NCI-H1436 (cell line): ENCODE measurements around the gene MAP4K1.
"Not testable (repeated sequence)": the region's sequence is repeated elsewhere in the genome, so short reads cannot be mapped to it uniquely, and the experiment has no call there.

Experiments
- DNase-seq: peaks from one replicate; lab custom pipeline; 2025; lab: John Stamatoyannopoulos, UW

The MAP4K1 gene

DNA sequence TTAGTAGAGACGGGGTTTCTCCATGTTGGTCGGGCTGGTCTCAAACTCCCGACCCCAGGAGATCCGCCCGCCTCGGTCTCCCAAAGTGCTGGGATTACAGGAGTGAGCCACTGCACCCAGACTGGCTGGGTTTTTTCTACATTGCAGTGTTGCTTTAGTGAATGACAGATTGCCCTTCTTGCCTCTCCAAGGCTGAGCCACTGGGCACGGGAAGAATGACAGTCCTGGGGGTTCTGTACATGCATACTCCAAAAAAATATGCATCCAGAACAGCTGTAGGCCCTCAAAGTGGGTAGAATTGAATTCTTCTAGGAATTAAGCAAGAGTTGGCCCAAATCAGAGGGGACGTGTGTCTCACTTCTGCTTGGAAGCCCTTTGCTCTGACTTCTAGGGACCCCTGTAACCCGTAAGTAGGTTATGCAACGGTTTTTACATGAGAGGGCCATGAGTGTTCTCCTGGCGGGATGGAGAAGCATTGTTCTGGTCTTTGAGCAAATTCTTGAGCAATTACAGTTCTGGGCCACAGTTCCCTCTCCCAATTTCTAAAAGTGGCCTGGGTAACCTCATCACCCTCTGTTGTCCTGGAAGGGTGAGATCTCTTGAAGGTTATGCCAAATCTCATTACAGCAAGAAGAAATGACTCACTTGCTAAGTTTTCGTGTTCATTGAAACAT is 33.3 kb upstream of the MAP4K1 start:
- no peak for DNase-seq

DNA sequence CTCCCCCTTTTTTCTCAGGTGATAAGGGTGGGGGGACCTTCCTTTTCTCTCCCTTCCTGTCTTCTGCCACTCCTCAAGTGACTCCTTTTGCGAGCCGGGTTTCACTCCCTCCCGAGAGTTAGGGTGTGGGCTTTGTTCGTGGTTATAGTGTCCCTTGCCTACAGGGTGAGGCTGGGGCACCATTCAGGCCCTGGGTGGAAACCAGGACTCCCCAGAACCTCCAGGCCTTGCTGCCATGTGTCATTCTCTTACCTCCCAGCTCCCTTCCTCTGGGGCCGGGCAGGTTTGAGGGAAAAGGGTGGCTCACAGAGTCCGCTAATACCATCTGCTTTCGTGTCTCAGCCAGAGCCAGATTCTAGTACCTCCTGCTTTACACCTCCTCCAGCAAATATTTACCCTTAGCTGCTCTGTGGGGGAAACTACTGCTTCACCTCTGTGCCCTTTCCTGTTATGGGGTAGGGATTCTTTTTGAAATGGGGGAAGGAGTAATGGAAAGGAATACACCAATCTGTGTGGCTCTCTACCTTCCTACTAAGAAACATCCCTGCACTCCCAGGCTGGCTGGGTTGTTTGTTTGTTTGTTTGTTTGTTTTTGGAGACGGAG is 32.5 kb upstream of the MAP4K1 start:
- no peak for DNase-seq

DNA sequence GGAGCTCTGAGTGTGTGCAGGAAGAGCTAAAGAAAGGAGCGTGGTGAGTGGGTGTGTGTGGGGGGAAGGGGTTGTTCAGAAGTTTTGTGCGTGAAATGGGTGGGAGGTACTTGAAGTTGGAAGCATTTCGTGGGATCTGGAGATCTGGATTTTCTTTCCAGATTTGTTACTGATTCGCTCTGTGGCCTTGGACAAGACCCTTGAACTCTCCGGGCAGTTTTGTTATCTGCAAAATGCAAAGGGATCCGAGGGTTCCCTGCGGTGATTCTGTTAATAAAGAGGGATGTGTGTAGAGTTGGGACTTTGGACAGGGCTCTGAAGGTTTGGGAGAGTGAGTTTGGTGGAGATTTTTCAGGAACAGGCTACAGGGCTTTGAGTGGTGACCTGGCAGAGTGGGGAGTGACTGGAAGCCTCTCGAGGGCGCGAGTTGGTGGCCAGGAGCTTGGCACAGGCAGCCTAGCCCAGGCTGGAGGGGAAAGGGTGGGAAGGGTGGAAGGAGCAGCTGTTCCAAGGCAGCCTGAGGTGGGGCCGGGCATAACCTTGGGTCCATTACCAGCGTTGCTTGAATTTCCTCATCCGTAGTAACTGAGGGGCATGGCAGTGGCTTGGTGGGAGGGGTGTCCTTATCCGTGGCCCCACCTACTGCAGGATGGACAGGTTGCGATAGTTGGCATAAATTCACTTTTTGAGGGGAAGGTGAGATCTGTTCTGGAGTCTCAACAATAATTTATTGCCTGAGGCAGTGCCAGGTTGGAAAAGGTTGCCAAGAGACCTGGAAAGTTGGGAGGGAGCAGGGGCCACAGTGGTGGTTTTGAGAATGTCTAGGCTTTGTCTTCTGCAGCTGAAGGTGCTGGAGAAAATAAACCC is 31.8 kb upstream of the MAP4K1 start:
- no peak for DNase-seq

DNA sequence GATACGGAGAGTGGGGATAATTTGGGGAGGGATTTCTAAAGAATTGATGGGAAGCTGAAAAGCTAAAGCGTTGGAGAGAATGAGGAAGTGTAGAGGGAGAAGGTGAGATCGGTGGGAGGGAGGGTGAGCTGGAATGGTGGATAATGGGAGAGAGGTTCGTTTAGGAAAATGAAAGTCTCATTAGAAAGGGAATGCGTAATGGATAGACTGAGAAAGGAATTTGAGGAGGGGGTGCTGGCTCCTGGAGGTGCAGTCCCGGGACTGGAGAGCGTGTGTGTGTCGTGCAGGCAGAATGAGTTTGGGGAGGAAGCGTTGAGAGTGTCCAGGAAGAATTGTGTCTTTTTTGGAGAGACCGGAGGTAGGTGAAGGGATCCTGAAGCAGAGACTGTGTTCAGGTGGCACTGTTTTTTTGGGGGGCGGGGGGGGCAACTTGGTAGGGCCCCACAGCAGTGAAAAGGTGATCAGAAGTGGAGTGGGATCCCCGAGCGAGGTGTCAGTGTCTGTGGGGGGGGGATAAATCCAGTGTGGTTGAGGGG is 31.1 kb upstream of the MAP4K1 start:
- no peak for DNase-seq

DNA sequence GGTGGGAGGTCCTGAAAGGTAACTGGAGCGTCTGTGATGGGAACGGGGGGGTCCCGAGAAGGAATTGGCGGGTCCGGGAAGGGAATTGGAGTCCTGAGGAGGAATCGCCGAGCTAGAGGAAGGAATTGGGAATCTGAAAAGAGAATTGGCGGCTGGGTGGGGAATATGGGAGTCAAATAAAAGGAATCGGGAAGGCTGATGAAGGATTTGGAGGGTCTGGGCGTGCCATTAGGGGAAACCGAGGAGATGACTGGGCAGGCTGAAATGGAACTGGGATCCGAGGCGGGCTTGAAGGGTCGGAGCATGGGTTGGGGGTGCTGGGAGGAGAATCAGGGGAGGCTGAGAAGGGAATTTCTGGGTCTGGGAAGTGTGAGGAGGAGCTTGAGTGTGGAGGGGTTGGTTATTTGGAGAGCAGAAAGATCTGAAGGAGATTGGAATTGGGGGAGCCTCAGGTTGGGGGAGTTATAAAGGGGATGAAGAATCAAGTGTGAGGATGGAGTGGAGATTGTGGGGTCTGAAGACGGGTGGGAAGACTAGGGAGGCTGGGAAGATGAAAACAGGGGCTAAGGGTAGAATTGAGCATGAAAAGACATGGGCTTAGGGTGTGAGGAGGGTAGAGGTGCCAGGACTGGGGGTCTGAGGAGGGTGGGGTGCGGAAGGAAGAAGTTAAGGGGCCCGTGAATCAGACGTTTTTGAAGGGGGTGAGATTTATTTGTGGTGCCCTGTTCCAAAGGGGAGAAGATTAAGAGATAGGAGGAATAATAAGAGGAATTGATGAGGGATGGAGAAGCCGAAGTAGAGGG is 30.4 kb upstream of the MAP4K1 start:
- DNase-seq = no peak

DNA sequence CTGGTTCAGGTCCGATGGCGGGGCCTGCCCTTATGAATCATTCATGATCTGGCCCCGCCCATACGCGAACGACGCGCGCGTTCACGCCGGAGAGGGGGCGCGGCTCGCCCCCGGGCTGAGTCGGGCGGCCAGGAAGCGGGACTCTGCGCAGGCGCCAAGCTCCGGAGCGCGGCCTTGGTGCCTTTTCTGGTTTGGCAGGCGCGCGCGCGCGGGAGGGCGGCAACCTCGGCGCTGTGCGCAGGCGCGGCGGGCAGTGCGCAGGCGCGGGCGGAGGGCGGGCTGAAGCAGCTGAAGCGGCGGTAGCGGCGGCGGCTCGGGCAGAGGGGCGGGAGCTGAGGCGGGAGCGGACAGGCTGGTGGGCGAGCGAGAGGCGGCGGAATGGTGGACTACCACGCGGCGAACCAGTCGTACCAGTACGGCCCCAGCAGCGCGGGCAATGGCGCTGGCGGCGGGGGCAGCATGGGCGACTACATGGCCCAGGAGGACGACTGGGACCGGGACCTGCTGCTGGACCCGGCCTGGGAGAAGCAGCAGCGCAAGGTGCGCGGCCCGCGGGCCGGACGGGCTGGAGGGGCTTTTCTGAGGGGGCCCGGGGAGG is 29.7 kb upstream of the MAP4K1 start, which contains the start of gene ACTN4:
TSS of gene ACTN4 (plus strand) at position 282 of the 598 bp plus-strand sequence. CDS start at position 379, 97 bp downstream.
- peak; percentile 92 for DNase-seq

DNA sequence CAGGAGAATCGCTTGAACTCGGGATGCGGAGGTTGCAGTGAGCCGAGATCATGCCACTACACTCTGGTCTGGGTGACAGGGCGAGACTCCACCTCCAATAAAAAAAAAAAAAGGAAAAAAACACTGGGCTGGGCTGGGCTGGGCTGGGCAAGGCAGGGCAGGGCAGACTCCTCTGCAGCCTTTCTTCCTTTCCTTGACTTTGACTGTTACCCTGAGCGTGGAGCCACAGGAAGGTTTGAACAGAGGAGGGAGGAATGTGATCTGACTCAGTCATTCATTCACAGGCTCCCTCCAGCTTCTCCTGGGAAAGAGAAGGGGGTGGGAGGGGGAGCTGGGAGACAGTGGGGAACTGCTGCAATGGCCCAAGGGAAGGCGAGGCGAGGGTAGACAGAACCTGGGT is 27.0 kb upstream of the MAP4K1 start:
- no peak for DNase-seq

DNA sequence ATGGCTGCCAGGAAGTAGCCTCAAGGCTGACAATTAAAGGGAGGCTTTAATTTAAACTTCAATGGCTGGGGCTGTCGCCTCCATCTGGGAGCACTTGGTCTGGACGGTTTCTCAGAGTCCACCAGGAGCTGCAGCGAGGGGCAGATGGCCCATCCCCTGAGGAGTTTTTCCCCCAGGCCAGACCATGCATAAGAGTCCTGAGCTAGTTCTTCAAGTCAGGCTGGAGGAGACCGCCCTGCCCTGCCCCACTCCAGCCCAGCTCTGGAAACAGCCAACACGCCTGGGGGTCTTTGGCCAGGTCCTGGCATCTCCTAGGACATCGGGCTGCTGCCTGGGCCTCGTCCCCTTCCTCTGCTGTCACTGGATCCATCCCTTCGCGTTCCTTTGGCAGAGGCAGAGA is 24.4 kb upstream of the MAP4K1 start:
- no peak for DNase-seq

DNA sequence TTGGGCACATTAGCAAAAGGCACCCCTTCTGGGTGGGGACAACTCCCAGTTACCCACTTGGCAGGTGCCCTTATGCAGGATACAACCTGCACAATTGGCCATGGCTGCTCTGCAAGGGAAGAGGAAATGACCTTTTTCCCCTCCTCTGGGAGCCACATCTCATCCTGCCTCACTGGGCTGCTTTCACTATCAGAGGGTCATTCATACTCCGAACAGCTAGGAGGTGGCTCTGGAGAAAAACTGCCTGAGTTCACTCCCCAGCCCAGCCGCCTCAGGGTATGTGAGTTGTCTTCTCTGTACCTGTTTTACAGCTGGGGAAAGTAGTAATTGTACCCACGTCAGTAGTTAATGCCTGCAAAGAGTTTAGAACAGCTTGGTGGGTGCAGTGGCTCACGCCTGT is 22.6 kb upstream of the MAP4K1 start:
- no peak for DNase-seq

DNA sequence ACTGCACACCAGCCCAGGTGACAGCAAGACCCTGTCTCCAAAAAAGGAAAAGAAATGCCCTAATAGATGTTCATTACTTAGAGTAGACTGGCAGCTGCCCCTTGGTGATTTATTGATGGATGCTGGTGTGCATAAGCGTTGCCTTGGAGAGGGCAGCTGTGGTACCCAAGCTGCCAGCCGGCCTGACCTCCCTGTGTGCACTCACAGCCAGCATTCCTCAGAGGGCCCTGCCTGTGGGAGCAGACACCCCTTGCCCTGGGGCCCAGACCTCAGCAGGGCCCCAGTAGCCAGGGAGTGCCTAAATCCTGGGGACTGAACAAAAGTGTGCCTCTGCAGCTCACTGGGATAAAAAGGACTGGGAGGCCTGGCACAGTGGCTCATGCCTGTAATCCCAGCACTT is 21.9 kb upstream of the MAP4K1 start:
- DNase-seq = no peak

DNA sequence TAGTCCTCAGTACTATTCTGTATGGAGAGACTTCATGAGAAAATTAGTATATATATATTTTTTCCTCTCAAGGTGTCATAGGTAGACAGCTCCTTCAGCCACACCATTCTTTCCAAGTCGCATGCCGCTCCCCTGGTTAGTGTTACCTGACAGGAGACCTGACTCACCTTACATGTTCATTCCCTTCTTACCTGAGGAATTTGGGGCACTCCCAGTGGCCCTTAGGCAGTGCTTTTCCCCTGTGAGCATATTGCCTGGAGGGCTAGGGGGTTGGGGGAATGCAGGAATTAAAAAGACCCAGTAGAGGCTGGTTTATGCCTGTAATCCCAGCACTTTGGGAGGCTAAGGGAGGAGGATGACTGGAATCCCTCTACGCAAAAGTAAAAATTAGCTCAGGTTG is 20.7 kb upstream of the MAP4K1 start:
- no peak for DNase-seq

DNA sequence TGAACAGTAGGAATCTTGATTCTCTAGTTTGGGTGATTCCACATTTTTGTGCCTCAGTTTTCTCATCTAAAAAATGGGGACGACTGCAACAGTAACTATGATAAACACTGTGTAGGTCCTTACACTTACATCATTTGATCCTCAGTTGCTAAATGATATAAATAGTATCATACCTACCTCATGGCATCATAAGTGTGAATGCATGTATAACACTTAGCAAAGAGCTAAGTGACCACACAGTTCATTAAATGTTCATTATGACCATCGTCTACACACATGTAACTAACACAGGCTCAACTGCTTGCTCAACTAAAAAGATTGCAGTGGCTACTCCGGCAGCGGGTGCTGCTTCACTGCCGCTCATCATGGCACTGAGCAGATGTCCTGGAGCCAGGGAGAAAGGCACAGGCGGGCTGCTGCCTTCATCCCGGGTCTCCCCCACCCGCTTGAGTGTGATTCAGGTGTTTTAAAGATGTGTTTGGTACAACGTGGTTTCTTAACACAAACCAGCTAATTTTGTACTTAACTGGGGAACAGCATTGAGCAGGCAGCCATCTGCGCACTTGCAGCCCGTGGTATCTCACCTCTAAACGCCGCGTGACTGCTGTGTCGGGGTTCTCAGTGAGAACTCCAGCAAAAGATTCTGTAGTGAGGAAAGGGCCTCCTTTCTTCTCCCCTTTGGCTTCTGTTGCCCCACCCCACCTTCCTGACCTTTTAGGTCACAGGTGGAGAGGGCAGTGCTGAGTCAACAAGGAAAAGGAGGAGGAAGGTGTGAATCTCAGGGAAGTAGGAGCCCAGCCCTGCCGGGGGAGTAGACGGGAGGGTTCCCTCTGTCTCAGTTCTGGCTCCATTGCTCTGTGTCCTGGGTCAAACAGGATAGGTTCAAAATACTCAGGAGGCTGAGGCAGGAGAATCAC is 18.0 kb upstream of the MAP4K1 start:
- DNase-seq = no peak

DNA sequence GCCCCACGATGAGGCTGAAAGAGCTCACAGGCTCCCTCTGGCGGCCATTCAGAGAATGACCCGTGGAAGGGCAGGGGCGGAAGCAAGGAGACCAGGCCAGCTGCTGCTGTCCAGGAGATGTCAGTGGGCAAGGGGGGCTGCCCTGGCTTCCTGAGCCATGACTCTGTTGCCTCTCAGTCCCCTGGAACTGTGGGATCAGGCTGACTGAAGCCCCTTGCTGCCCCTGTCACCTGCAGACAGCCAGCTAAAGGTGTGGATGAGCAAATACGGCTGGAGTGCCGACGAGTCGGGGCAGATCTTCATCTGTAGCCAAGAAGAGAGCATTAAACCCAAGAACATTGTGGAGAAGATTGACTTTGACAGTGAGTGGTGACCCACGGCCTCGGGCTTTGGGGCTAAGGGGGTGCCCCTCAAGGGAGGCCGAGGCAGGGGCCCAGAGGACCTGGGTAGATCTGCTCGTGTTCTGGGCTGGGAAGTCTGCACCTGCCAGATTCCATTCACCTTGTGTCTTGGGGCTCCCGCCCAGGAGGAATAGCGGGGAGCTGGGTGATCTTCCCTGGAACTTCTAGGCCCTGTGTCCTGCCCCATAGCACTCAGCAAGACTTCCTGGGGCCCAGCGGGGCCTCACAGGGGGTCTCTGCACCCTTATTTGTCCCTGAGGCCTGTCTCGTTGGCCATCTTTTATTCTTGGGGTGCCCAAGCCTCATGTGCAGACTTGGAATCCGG is 17.2 kb upstream of the MAP4K1 start:
- peak; percentile 21 for DNase-seq

DNA sequence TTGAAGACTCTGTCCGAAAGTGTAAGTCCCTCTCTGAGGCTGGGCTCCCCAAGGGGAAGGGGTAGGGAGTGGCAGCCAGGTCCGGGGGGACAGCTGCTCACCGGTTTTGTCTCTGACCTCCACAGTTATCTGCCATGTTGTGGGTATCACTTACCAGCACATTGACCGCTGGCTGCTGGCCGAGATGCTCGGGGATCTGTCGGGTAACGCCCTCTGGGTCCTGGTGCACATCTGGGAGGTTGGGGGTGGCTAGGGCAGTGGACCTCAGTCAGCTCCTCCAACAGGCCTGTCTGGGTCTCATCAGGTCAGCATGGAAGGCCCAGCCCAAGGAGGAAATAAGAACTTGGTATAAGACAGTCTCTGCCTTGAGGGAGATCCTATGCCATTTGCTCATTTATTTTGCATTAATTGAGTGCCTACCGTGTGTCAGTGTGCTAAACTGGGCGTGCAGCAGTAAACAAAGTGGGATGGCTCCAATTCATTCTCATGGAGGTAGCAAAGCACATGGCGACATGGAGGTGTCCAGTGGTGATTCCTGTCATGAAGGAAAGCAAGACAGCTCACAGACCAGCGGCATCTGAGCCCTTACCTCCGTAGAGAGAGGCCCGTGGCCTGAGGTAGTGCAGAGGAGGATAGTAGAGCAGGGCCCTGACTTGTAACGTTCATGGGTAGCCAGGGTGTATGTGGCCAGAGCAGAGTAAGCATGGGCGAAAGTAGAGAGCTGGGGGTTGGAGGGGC is 14.9 kb upstream of the MAP4K1 start:
- DNase-seq = no peak

DNA sequence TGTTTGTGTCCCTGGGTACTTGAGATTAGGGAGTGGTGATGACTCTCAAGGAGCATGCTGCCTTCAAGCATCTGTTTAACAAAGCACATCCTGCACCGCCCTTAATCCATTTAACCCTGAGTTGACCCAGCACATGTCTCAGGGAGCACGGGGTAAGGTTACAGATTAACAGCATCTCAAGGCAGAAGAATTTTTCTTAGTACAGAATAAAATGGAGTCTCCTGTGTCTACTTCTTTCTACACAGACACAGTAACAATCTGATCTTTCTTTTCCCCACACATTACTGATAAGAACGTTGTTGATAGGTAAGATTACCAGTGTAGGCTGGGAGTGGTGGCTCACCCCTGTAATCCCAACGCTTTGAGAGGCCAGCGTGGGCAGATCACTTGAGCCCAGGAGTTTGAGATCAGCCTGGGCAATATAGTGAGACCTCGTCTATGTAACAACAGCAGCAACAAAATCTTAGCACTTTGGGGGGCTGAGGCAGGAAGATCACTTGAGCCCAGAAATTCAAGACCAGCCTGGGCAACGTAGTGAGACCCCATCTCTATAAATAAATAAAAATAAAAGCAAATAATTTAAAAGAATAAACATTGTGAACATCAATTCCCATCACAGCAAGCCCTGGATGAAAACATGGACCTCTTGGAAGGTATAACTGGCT is 14.2 kb upstream of the MAP4K1 start:
- not testable (repeated sequence) for DNase-seq

DNA sequence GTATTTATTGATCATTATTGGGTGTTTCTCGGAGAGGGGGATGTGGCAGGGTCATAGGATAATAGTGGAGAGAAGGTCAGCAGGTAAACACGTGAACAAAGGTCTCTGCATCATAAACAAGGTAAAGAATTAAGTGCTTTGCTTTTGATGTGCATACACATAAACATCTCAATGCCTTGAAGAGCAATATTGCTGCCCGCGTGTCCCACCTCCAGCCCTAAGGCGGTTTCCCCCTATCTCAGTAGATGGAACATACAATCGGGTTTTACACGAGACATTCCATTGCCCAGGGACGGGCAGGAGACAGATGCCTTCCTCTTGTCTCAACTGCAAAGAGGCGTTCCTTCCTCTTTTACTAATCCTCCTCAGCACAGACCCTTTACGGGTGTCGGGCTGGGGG is 13.5 kb upstream of the MAP4K1 start:
- not testable (repeated sequence) for DNase-seq

DNA sequence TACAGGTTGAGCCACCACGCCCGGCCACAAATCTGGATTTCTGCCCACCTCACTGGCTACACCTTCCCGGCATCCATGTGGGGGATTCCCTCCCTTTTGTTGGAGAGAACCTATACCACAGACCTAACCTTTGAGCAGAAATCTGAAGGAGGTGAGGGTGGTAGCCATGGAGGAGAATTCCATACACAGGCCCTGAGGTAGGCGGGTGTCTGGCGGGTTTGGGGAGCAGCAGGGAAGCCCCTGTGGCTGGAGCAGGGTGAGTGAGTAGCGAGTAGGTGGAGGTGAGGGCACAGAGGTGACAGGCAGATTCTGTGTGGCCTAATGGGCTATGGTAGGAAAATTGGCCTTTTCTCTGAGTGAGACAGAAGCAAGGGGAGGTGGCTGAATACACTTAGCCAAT is 11.8 kb upstream of the MAP4K1 start:
- DNase-seq = no peak

DNA sequence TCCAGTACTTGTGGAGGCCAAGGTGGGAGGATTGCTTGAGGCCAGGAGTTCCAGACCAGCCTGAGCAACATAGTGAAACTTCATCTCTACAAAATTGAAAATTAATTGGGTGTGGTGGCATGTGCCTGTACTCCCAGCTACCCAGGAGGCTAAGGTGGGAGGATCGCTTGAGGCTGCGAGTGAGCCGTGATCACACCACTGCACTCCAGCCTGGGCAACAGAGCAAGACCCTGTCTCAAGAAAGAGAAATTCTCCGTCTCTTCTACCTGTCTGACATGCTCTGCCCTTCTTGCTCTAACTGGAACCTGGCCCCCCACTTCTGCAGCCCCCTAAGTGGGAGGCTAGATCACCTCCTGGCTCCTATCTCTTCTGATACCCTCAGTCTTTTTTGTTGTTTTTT is 8.6 kb upstream of the MAP4K1 start:
- DNase-seq = no peak
